ENCODE results near the gene FAM227A.

Gene FAM227A

GRCh38 chr22:38656256-38657044 lies at the start of gene FAM227A, which contains the start of gene CBY1:
FAM227A (minus strand) TSS chr22:38656392; CDS start chr22:38650168, 6,224 bp downstream.
CBY1 (plus strand) TSS chr22:38656638; CDS start chr22:38668055, 11,417 bp downstream.
- TF ChIP-seq POLR2A (IDR thresholded peaks at IDR 0.05; ENCODE audit: low read length) (peak; percentile 77), GATA1 (IDR thresholded peaks at IDR 0.05; ENCODE audit: low read depth, low read length) (no peak)
- DNase-seq = peak; percentile 90 to 94

- peak; percentile 100 for DNase-seq
- TF ChIP-seq GATA1 (IDR thresholded peaks at IDR 0.05; ENCODE audit: low read depth, low read length) (no peak), POLR2A (IDR thresholded peaks at IDR 0.05; ENCODE audit: low read length) (peak; percentile 96)
Measured at GRCh38 chr22:38705235-38706100, 49.3 kb upstream of the FAM227A start, which contains the start of gene GTPBP1. GTPBP1 (plus strand) TSS chr22:38705944; CDS start chr22:38705956, 12 bp downstream.

GRCh38 chr22:38704654-38705234 lies 48.6 kb upstream of the FAM227A start:
- TF ChIP-seq GATA1 (IDR thresholded peaks at IDR 0.05; ENCODE audit: low read depth, low read length) = no peak
- TF ChIP-seq POLR2A (IDR thresholded peaks at IDR 0.05; ENCODE audit: low read length) = no peak
- DNase-seq = peak; percentile 63 to 72

GRCh38 chr22:38700789-38701628 lies 44.8 kb upstream of the FAM227A start, which contains the start of gene JOSD1:
JOSD1 (minus strand) TSS chr22:38700943; CDS start chr22:38699987, 956 bp downstream.
- DNase-seq = peak; percentile 98 to 99
- TF ChIP-seq POLR2A (IDR thresholded peaks at IDR 0.05; ENCODE audit: low read length) (peak; percentile 99), GATA1 (IDR thresholded peaks at IDR 0.05; ENCODE audit: low read depth, low read length) (no peak)

- no peak for TF ChIP-seq GATA1 (IDR thresholded peaks at IDR 0.05; ENCODE audit: low read depth, low read length)
- no peak for TF ChIP-seq POLR2A (IDR thresholded peaks at IDR 0.05; ENCODE audit: low read length)
- no peak for DNase-seq
Measured at GRCh38 chr22:38700270-38700788, 44.1 kb upstream of the FAM227A start.

GRCh38 chr22:38699784-38700183 lies 43.6 kb upstream of the FAM227A start:
- DNase-seq = peak; percentile 35 to 57

GRCh38 chr22:38699143-38699542 lies 43.0 kb upstream of the FAM227A start:
- TF ChIP-seq POLR2A (IDR thresholded peaks at IDR 0.05; ENCODE audit: low read length) (no peak), GATA1 (IDR thresholded peaks at IDR 0.05; ENCODE audit: low read depth, low read length) (no peak)
- DNase-seq = peak in 1 of 2 experiments; percentile 35

More at GRCh38 chr22:38699784-38700183, 43.6 kb upstream of the FAM227A start:
- TF ChIP-seq POLR2A (IDR thresholded peaks at IDR 0.05; ENCODE audit: low read length) (no peak), GATA1 (IDR thresholded peaks at IDR 0.05; ENCODE audit: low read depth, low read length) (no peak)

- TF ChIP-seq POLR2A (IDR thresholded peaks at IDR 0.05; ENCODE audit: low read length) (no peak), GATA1 (IDR thresholded peaks at IDR 0.05; ENCODE audit: low read depth, low read length) (no peak)
- DNase-seq = no peak
Measured at GRCh38 chr22:38698407-38699094, 42.4 kb upstream of the FAM227A start.

- TF ChIP-seq GATA1 (IDR thresholded peaks at IDR 0.05; ENCODE audit: low read depth, low read length) = no peak
- TF ChIP-seq POLR2A (IDR thresholded peaks at IDR 0.05; ENCODE audit: low read length) = peak; percentile 46
- DNase-seq = peak; percentile 87 to 93
Measured at GRCh38 chr22:38697425-38698089, 41.4 kb upstream of the FAM227A start.

- peak; percentile 53 to 73 for DNase-seq
- no peak for TF ChIP-seq GATA1 (IDR thresholded peaks at IDR 0.05; ENCODE audit: low read depth, low read length)
- TF ChIP-seq POLR2A (IDR thresholded peaks at IDR 0.05; ENCODE audit: low read length) = no peak
Measured at GRCh38 chr22:38696606-38697424, 40.6 kb upstream of the FAM227A start.

- TF ChIP-seq GATA1 (IDR thresholded peaks at IDR 0.05; ENCODE audit: low read depth, low read length) (no peak), POLR2A (IDR thresholded peaks at IDR 0.05; ENCODE audit: low read length) (peak; percentile 20)
- peak in 1 of 2 experiments; percentile 28 for DNase-seq
Measured at GRCh38 chr22:38694940-38695339, 38.7 kb upstream of the FAM227A start.

Measured in erythroblast (primary cell).